ENCODE measurements around the gene LCT.
"Not testable (repeated sequence)": the region's sequence is repeated elsewhere in the genome, so short reads cannot be mapped to it uniquely, and the experiment has no call there.

LCT gene

DNA sequence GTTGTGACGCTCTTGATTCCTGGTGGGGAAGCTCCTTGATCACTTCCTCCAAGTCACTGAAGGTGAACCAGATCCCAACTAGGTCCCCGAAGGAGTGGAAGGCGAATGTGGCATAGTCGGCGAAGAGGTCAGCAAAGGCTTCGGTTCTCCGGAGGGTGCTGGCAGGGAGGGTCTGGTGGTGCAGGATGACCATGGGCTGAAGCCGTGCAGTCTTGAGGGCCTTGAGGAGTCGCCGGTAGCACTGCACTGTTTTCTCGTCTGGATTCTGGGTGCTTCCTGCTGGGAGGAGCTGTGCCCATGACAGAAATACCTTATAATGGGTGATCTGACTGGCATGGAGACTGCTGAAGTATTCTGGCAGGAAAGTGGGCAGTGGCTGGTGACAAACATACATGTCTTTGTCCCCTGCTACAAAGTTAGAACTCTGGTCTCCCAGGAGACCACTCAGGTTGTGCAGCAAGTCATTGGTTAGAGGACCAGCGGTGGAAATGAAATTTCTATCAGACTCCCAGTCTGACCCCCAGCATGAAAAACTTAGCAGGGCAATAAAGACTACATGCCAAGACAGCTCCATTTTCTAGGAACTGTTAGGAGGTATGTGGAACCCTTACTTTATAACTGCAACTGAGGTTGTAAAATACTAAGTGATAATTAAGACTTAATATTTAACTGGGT lies at the start of gene LCT:
Gene LCT (minus strand): TSS at position 589 of the 675 bp plus-strand sequence. CDS start 15 bp downstream, at position 574.
- DNase-seq = no peak

GRCh38 chr2:135885709-135886108 lies 48.7 kb upstream of the LCT start:
- DNase-seq = no peak

GRCh38 chr2:135882415-135882814 lies 45.4 kb upstream of the LCT start:
- DNase-seq = no peak

- not testable (repeated sequence) for DNase-seq
Observed at GRCh38 chr2:135876770-135877169, 39.8 kb upstream of the LCT start.

DNA sequence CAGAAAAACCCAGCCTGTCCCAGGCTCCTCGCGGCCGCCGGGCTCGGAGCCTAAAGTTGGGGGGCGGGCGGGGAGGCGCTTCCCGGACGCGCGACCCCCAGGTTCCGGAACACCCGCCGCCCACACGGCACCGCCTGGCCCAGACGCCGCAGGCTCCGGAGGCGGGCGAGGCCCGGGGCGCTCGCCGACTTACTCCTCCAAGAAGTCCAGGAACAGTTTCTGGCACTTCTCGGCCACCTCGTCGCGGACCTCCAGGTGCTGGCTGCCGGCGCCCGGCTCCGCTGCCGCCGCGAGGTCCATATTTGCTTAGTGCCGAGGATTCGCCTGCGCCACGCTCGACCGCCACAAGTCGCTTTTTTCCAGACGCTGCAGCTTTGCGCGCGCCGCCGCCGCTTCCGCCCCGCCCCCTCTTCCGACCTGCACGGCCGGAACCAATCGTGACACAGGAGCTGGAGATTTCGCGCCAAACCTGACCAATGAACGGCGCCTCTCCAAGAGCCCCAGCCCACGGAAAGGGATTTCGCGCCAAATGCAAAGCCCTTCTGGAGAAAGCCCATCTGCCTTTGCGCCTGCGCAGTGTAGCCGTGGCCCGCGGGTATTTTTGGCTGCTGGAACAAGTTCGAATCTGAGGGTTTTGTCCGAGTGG lies 39.2 kb upstream of the LCT start, which contains the start of gene MCM6:
Gene MCM6 (minus strand): TSS at position 378 of the 646 bp plus-strand sequence. CDS start 78 bp downstream, at position 300.
- peak; percentile 98 for DNase-seq

GRCh38 chr2:135875491-135876065 lies 38.6 kb upstream of the LCT start:
- peak; percentile 47 for DNase-seq

- DNase-seq = no peak
Observed at GRCh38 chr2:135874777-135875365, 37.9 kb upstream of the LCT start.

- no peak for DNase-seq
Observed at GRCh38 chr2:135870571-135870970, 33.6 kb upstream of the LCT start.

GRCh38 chr2:135863233-135863632 lies 26.2 kb upstream of the LCT start:
- DNase-seq = no peak

- DNase-seq = no peak
Observed at GRCh38 chr2:135862718-135863117, 25.7 kb upstream of the LCT start.

- DNase-seq = no peak
Observed at GRCh38 chr2:135853401-135853800, 16.4 kb upstream of the LCT start.

DNA sequence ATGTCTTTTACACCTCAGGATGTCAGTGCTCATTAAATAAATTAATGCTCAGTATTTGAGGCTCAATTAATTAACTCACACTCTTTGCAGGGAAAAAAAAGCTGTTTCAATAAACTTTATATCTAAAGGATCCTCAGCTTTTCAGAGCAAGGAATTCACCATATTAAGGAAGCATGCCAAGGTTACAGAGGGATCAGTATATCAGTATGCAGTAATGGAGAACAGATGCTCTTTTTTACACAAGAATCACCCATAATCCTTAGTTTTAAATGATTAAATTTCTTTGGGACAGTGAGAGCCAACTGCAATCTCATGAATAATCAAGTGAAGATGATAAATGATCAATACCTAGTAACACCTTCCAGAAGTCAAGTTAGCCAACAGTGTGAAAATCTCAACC lies 14.9 kb upstream of the LCT start:
- DNase-seq = no peak

DNA sequence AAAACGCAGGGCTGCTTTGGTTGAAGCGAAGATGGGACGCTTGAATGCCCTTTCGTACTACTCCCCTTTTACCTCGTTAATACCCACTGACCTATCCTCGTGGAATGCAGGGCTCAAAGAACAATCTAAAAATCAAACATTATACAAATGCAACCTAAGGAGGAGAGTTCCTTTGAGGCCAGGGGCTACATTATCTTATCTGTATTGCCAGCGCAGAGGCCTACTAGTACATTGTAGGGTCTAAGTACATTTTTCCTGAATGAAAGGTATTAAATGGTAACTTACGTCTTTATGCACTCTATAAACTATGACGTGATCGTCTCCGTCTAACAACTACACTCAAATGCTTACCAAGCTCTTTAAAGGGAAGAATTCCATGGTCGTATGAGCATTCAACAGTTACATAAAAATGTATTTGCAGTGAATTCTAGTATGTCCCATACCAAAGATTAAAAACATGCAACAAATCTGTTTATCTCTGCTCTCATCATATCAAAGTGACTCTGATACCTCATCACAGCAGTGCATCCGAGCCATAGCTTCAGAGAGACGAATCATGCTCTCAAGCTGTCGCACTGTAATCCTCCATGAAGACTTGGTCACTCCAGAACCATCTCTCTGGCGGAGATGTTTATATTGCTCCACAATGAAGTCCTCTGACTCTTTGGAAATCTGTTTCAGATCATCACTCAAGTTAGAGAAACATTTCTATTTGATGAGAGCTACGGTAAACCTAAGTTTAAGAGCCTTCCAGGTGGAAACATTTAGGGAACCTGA lies 14.1 kb upstream of the LCT start:
- no peak for DNase-seq

- DNase-seq = no peak
Observed at GRCh38 chr2:135849087-135849486, 12.1 kb upstream of the LCT start.

- DNase-seq = no peak
Observed at GRCh38 chr2:135845997-135846396, 9.0 kb upstream of the LCT start.

- DNase-seq = no peak
Observed at GRCh38 chr2:135845257-135845656, 8.3 kb upstream of the LCT start.

DNA sequence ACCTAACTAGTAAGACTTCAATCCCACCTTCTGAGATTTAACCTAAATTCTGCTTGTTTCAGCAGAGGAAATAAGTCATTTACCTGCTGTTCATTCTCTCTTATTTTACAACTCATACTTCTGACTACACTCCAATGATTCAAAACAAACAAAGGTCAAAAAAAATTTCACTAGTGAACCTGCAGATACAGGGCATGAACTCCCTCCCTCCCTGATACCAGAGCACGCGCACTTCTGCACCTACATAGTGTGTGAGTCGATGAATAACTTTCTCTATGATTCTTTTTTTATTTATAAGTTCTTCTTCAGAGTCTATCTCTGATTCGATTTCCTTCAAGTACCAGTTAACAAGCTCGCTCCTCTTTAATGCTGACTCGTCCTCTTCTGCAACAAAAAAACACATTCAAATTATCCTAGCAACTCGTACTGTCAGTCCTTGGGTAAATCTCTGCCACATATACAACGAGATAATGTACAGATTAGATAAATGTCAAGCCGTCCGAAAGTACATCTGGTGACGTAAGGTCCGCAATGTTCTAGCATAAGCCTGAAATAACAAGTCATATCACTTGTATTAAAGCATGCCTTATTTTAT lies 7.4 kb upstream of the LCT start:
- no peak for DNase-seq

GRCh38 chr2:135843671-135844070 lies 6.7 kb upstream of the LCT start:
- DNase-seq = no peak

DNA sequence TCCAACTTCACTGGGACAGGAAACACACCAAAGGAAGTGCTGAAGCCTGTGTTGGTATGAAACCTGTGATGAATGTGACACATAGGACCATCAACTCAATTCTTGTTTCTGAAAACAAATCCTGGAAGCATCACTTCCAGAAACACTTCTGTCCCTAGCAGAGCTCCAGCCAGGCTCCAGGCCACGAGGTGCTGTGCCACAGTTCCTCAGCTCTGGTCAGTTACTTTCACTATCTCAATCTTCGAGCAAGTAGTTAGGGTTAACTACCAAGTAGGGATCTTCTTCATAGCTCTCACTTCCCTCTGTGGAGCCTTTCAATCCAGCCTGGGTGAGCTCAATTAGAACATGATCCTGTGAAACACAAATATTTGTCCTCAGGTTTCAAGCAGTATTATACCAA lies 3.6 kb upstream of the LCT start:
- DNase-seq = no peak

GRCh38 chr2:135839713-135840112 lies 2.7 kb upstream of the LCT start:
- no peak for DNase-seq

GRCh38 chr2:135838502-135838901 lies 1.5 kb upstream of the LCT start:
- DNase-seq = no peak

- DNase-seq = no peak
Observed at GRCh38 chr2:135832891-135833290, 4.1 kb downstream of the LCT start.

All from DMS79 treated with DMSO at 0.1 percent for 48 hours (cell line).